PC-9 (cell line): ENCODE measurements around the gene SLC37A3.

Source experiments
- CTCF ChIP-seq: fragments of 200-600 bp; sonication (generic); conservative IDR thresholded peaks from 2 replicates; pipeline ENCODE4 v1.6.1; 2017; ENCODE audit warnings: mixed run types, antibody characterized with exemption, mild to moderate bottlenecking, moderate library complexity
- EZH2 ChIP-seq: fragments of 200-600 bp; sonication (generic); IDR thresholded peaks from 2 replicates; pipeline ENCODE4 v1.8.0; 2017; ENCODE audit warnings: antibody characterized with exemption, low read depth

- TF ChIP-seq CTCF = no peak
- TF ChIP-seq EZH2 = no peak
These were observed 75.6 kb downstream of the SLC37A3 start for GRCh38 chr7:140322759-140323158.
